ENCODE measurements around the gene KDR.

The KDR gene

DNA sequence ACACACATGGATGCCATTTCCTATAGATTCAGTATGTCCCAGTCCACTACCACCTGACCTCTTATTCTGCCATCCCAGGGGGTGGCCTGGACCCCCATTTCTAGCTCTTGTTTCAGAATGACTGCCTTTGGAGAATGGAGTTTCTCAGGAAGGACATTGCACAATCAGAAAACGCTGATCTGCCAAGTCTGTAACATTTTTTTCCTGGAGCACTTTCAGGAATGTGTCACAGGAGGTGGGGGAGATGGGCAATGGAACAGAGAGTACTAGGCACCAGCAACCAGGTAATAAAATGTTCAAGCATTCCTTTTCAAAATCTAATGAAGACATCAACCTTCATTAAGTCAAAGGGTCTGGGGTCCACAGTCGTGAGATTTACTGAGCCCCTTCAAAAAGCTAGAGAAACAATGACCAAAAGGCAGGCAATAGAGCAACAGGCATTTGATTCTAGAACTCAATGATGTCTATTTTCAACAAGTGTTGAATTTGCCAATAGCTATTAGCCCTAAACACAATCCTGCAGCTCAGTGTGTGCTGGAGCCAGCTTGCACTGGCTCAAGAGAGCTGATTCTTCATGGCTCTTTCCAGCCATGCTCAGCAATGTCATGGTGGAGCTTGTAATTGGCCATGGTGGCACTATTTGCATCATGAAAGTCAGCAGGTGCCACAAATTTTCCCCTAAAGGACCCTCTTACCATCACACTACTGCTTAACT, 87.1 kb downstream of the KDR start:
- DNase-seq = no peak
- intact Hi-C loops (cut with DNase I) = no loop called here

DNA sequence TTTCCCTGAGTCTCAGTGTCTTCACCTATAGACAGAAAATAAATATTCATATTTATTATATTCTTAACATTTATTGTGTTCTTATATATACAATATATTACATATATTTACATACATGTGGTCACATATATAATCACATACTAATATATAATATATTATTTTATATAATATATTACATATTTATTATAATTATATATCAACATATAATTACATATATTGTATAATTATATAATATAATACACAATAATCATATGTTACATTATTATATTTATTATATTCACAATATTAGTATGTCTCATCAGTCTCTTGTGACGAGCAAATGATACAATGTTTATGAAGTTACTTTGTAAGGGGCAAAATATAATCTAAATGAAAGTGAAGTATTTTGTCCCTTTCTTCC, 87.7 kb downstream of the KDR start:
- intact Hi-C loops (cut with DNase I) = no loop called here
- DNase-seq = no peak

DNA sequence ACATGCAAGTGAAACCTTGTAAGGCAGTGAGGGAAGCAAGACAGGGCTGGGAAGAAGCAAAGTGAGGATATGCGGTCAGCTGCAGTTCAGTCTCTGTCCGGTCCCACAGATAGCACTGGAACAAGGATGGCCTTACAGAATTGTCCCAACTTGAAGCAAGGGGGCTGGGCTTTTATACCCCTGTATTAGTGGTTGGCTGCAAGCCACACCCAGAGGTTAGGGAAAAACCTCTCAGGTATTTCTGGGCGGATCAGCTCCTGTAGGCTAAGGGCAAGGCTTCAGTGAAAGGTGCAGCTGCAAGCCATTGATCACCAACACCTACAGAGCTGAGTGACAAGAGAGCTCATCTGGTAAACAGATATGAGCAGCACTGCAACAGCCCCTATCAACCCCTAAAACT, 89.0 kb downstream of the KDR start:
- DNase-seq = no peak
- intact Hi-C loops (cut with DNase I) = no loop called here

DNA sequence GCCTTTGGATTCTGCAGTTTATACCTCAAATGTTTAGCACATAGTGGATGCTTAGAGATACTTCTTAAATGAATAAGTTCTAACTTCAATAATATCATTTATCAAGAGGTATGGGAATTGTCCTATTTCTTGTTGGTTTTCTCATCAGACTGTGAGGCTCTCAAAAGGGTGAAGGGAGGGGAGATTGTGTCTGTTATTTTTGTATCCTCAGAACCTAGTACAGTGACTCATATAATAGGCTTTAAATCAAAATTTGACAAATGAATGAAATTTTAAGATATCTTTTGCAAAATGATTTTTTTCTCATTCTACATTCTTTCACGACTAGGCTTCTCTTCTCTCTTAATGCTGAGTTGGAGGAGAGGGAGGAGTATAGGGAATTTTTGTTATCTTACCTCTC, 89.5 kb downstream of the KDR start:
- intact Hi-C loops (cut with DNase I) = no loop called here
- DNase-seq = no peak

DNA sequence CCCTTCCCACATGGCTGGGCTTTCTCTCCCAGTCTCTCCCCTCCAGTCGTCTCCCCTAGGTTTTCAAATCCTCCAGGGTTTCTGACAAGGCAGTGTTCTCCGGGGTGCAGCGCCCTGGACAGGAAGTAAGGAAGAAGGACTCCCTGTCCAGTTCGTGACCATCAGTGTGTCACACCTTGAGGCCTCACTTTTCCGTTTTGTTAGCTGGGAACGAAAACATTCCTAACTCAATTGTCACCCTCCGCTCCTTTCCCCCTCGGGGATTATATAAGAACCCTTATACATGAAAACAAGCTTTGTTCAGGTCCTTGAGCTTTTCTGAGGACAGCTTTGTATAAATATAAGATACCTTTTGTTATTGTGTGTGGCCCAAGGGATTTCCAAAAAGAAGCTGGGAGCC, 92.1 kb downstream of the KDR start:
- DNase-seq = no peak
- intact Hi-C loops (cut with DNase I) = no loop called here

DNA sequence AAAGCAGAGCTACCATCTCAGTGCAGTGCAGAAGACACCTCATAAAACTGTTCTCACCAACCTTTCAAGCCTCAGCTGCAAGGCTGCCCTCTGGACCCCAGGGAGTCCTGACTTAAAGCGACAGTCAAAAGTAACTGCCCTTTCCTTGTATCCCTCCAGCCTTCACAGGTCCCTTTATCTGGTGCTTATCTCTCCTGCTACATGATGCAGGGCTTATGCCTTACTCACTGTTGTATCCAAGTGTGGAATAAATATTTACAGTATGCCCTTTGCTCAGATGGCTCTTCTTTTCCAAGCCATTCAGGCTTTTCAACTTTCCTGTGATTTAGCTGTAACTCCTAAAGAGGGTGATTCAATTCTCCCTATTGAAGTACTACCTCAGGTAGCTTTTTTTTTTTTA, 92.6 kb downstream of the KDR start:
- DNase-seq = no peak
- intact Hi-C loops (cut with DNase I) = no loop called here

DNA sequence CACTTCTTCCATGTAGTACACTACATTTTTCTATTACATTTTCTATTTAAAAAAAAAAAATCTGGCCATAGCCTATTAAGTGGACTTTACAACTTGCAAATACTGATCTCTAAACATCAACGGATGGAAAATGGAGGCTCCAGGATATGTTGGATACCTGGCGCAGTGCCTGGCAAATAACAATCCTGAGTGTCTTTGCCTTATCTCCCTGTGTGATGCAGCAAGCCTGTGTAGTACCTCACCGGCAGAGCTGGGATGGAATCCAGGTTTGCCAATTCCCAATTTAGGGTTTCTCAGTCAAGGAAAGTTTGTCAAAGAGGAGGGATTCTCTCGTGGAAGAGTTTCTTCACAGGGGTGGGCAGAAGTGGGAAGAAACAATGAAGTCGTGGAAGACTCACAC, 93.2 kb downstream of the KDR start:
- DNase-seq = no peak

DNA sequence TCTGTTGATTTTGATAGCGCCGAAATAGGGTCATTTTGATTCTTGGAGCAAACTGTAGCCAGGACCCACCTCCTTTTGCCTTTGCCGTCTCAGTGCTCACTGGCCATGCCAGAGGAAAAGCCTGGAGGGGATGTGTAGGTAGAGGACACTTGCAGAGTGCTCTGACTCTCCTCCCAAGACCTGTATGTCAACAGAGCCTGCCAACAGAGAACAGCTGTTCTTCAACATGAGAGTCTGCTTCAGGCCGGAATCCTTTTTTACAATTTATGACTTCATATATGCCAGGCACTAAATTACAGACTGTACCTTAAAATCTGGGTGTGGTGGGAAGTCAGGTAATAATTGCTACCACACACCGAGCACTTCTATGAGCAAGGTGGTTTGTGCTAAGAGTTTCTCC, 94.2 kb downstream of the KDR start:
- intact Hi-C loops (cut with DNase I) = no loop called here
- DNase-seq = no peak

More for the DNA sequence above, 93.2 kb downstream of the KDR start:
- intact Hi-C loops (cut with DNase I) = no loop called here

DNA sequence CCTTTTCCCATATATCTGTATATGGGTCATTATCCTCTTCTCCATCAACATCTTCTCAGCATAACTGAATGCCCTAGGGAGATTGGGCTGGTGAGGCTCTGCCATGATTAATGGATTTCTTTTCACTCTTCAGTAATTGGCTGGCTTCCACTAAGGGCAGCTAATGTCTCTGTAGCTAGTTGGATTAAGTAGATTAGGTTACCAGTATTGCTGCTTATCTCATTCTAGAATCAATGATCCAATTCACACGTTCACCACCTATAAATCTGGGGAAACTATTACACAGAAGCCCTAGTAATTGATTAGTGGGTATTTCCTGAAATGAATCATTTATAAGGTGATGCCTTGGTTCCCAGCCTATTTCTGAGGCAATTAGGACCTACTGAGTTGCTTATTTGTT, 94.8 kb downstream of the KDR start:
- intact Hi-C loops (cut with DNase I) = no loop called here
- DNase-seq = no peak

DNA sequence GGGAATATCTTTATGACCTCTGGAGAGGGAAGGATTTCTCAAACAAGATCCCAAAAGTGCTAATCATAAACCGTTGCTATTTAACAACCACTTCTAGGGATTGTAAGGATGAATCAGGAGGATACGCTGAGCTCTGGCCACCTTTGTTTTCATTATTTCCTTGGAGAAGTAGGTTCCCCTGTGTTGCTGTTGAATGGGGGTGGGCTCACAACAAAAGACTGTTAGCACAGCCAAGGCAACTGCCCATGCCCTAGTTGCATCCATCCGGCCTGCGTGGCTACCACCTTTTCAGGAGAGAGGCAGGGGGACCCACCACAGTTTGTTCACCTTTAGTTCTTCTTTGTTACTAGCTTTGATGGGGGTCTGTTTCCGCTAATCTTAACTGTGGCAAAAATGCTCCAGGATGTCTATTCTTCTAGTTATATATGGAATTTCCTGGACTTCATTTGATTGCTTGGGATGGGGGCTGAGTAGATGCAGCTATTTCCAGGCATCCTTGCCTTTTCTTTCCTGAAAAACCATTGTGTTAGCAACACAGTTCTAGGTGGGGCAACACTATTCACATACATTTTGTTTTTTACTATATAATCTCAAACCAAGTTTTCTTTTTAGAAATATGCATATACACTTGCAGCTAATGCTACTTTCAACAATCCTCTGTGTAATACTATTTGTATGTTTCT, 95.4 kb downstream of the KDR start:
- no peak for DNase-seq
- intact Hi-C loops (cut with DNase I) = no loop called here

DNA sequence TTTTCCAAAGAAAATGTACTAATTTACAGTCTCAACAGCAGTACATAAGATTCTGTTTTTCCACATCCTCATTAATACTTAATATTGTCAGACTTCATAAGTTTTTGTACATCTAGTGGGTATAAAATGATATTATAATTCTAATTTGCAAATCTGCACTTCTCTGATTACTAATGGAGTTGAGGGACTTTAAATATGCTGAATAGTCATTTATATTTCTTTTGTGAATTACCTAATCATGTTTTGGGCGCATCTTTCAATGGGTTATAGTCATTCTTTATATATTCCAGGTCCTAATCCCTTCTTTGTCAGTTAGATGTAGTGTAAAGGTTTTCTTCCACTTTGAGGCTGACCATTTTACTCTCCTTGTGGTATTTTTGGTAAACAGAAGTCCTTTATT, 96.1 kb downstream of the KDR start:
- intact Hi-C loops (cut with DNase I) = no loop called here
- no peak for DNase-seq
